ENCODE measurements around the gene TMEM179. TPM values are rescaled to one million over a fixed set of nuclear protein-coding genes. Genes with fewer than 3 reads are reported as not detected.

The TMEM179 gene
- total and polyA plus RNA-seq, 2 donors (not counting 3 experiments of a cell fraction or from before 2014, with no cell fraction given): 0.14 TPM; not detected in 1

GRCh38 chr14:104597576-104597975 lies 7.0 kb downstream of the TMEM179 start:
- dilution Hi-C loops (cut with MboI; ENCODE audit: extremely low pct_ligation_motif_present, low sequenced_read_pairs) (no loop called here), intact Hi-C loops (cut with micrococcal nuclease) (no loop called here)
- no peak for TF ChIP-seq POLR2A (IDR thresholded peaks at IDR 0.05; ENCODE audit: low read depth, low read length)
- TF ChIP-seq CTCF (IDR thresholded peaks at IDR 0.05; ENCODE audit: extremely low read depth in 1 of 2, insufficient read depth in 1 of 2, low read depth in 1 of 2, low read length in 2 of 2): no peak
- no peak for TF ChIP-seq MAX (IDR thresholded peaks at IDR 0.05; ENCODE audit: insufficient read depth, insufficient read length)
- TF ChIP-seq FOS (IDR thresholded peaks at IDR 0.05; ENCODE audit: borderline replicate concordance, insufficient read depth, low read length): no peak
- TF ChIP-seq POLR2AphosphoS5 (IDR thresholded peaks at IDR 0.05; ENCODE audit: insufficient read depth, low read depth, low read length): no peak
- H4K20me1 ChIP-seq (replicated peaks; ENCODE audit: control insufficient read depth, extremely low read depth, insufficient read depth, low read length): no peaks in the 10 kb centered on the region
- FAIRE-seq (no peak), DNase-seq (ENCODE audit: low read depth, low spot score) (no peak)
- ChIA-PET POLR2A (no interaction called here), CTCF (no interaction called here)
- H3K9ac ChIP-seq (replicated peaks; ENCODE audit: extremely low read depth, insufficient read depth, low read length): no peak overlapping the region
- H3K9me1 ChIP-seq (replicated peaks; ENCODE audit: control insufficient read depth, extremely low read depth, insufficient read depth, low read length): no peaks in the 10 kb centered on the region
- H3K4me2 ChIP-seq (ENCODE audit: insufficient read depth, low read length): no peak overlapping the region
- H3K79me2 ChIP-seq (ENCODE audit: control insufficient read depth, insufficient read depth, low read length): no peaks in the 10 kb centered on the region
- no peaks in the 10 kb centered on the region for H3K9me3 ChIP-seq (replicated peaks; ENCODE audit: control insufficient read depth, insufficient read depth, low read length)
- H3K27me3 ChIP-seq (ENCODE audit: control insufficient read depth in 2 of 2, insufficient read depth in 2 of 2, low read length in 2 of 2): no peaks in the 10 kb centered on the region
- no TSS peak for BruUV-seq (replicated peaks)
- no peak overlapping the region for H3K27ac ChIP-seq (ENCODE audit: insufficient read depth, low read depth, low read length)
- no peaks in the 10 kb centered on the region for H3K36me3 ChIP-seq (ENCODE audit: control insufficient read depth in 2 of 2, extremely low read depth in 1 of 2, insufficient read depth in 2 of 2, low read length in 2 of 2)
- H3K4me1 ChIP-seq (ENCODE audit: control insufficient read depth, extremely low read depth, insufficient read depth, low read length): no peaks in the 10 kb centered on the region
- H3K4me3 ChIP-seq (replicated peaks in 1 of 3; ENCODE audit: insufficient read depth in 1 of 3, low read depth in 1 of 3, low read length in 3 of 3): no peak overlapping the region
- H2AFZ ChIP-seq (ENCODE audit: low read depth, low read length): no peak overlapping the region

- Histone ChIP-seq H3K9me3 (replicated peaks; ENCODE audit: control insufficient read depth, insufficient read depth, low read length) (no peaks in the 10 kb centered on the region), H3K27ac (ENCODE audit: insufficient read depth, low read depth, low read length) (no peak overlapping the region), H3K36me3 (ENCODE audit: control insufficient read depth in 2 of 2, extremely low read depth in 1 of 2, insufficient read depth in 2 of 2, low read length in 2 of 2) (no peaks in the 10 kb centered on the region), H2AFZ (ENCODE audit: low read depth, low read length) (no peak overlapping the region), H3K4me3 (replicated peaks in 1 of 3; ENCODE audit: insufficient read depth in 1 of 3, low read depth in 1 of 3, low read length in 3 of 3) (no peak overlapping the region), H3K9me1 (replicated peaks; ENCODE audit: control insufficient read depth, extremely low read depth, insufficient read depth, low read length) (no peaks in the 10 kb centered on the region), H4K20me1 (replicated peaks; ENCODE audit: control insufficient read depth, extremely low read depth, insufficient read depth, low read length) (no peaks in the 10 kb centered on the region), H3K4me1 (ENCODE audit: control insufficient read depth, extremely low read depth, insufficient read depth, low read length) (no peaks in the 10 kb centered on the region), H3K9ac (replicated peaks; ENCODE audit: extremely low read depth, insufficient read depth, low read length) (no peak overlapping the region), H3K4me2 (ENCODE audit: insufficient read depth, low read length) (no peak overlapping the region), H3K27me3 (ENCODE audit: control insufficient read depth in 2 of 2, insufficient read depth in 2 of 2, low read length in 2 of 2) (no peaks in the 10 kb centered on the region), H3K79me2 (ENCODE audit: control insufficient read depth, insufficient read depth, low read length) (no peaks in the 10 kb centered on the region)
- dilution Hi-C loops (cut with MboI; ENCODE audit: extremely low pct_ligation_motif_present, low sequenced_read_pairs): no loop called here
- DNase-seq (ENCODE audit: low read depth, low spot score) (no peak), FAIRE-seq (no peak)
- intact Hi-C loops (cut with micrococcal nuclease): no loop called here
- ChIA-PET CTCF (no interaction called here), POLR2A (no interaction called here)
- TF ChIP-seq MAX (IDR thresholded peaks at IDR 0.05; ENCODE audit: insufficient read depth, insufficient read length) (no peak), POLR2AphosphoS5 (IDR thresholded peaks at IDR 0.05; ENCODE audit: insufficient read depth, low read depth, low read length) (no peak), GATA2 (IDR thresholded peaks at IDR 0.05; ENCODE audit: insufficient read depth, insufficient read length, low read depth, low read length) (no peak), JUN (IDR thresholded peaks at IDR 0.05; ENCODE audit: borderline replicate concordance, insufficient read depth, insufficient read length, low read depth) (no peak), FOS (IDR thresholded peaks at IDR 0.05; ENCODE audit: borderline replicate concordance, insufficient read depth, low read length) (no peak), EZH2 (IDR thresholded peaks at IDR 0.05; ENCODE audit: borderline replicate concordance, low read depth, low read length, severe bottlenecking) (no peak), POLR2A (IDR thresholded peaks at IDR 0.05; ENCODE audit: low read depth, low read length) (no peak), CTCF (IDR thresholded peaks at IDR 0.05; ENCODE audit: extremely low read depth in 1 of 2, insufficient read depth in 1 of 2, low read depth in 1 of 2, low read length in 2 of 2) (no peak), MYC (IDR thresholded peaks at IDR 0.05; ENCODE audit: low read depth, low read length) (no peak)
- no TSS peak for BruUV-seq (replicated peaks)
These were observed 7.6 kb downstream of the TMEM179 start for GRCh38 chr14:104596927-104597351.

Measured in endothelial cell of umbilical vein (primary cell).